ENCODE measurements around the gene ARHGAP15.

DNA sequence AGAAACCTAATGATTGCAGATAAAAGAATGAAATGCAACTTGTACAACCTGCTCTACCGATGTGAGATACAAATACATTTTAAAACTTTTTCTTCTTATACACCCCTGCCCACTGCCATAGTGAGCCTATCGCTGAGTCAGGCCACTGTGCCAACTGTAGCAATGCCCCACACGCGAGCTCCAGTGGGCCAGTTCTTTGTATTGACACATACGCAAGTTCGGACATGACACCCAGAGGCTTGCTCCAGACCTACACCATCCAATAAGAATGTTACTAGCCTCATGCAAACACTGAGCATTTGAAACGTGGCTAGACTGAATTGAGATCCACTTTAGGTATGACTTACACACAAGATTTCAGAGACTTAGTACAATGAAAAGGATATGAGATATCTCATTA lies 340.1 kb downstream of the ARHGAP15 start:
- TF ChIP-seq, protein P1, sequence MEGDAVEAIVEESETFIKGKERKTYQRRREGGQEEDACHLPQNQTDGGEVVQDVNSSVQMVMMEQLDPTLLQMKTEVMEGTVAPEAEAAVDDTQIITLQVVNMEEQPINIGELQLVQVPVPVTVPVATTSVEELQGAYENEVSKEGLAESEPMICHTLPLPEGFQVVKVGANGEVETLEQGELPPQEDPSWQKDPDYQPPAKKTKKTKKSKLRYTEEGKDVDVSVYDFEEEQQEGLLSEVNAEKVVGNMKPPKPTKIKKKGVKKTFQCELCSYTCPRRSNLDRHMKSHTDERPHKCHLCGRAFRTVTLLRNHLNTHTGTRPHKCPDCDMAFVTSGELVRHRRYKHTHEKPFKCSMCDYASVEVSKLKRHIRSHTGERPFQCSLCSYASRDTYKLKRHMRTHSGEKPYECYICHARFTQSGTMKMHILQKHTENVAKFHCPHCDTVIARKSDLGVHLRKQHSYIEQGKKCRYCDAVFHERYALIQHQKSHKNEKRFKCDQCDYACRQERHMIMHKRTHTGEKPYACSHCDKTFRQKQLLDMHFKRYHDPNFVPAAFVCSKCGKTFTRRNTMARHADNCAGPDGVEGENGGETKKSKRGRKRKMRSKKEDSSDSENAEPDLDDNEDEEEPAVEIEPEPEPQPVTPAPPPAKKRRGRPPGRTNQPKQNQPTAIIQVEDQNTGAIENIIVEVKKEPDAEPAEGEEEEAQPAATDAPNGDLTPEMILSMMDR (IDR thresholded peaks at IDR 0.05) = no peak
- TF ChIP-seq POLR2A (IDR thresholded peaks at IDR 0.05) = no peak
- no peak for TF ChIP-seq EP300 (IDR thresholded peaks at IDR 0.05)
